Vagina (tissue), 2 donors: ENCODE measurements around the gene TSHZ3.

Source experiments
- POLR2AphosphoS5 ChIP-seq, 2 donors: sonication (generic); formaldehyde crosslinking; IDR thresholded peaks; one replicate each; pipeline ENCODE4 v1.9.0; 2017; ENCODE audit warnings: antibody characterized with exemption in 2 of 2, mild to moderate bottlenecking in 2 of 2, low read depth in 1 of 2; ENCODE audit not compliant: insufficient read depth in 1 of 2
- TF ChIP-seq, protein P1 (sequence below), 3 experiments: fragments of 450-650 bp in 2 of 3; fragments of 200-600 bp in 1 of 3; sonication (generic) in 1 of 3; IDR thresholded peaks; one replicate each; pipeline ENCODE4 v1.5.1; 2017 to 2019; ENCODE audit warnings: antibody characterized with exemption in 3 of 3, mild to moderate bottlenecking in 2 of 3, moderate library complexity in 2 of 3

GRCh38 chr19:31257025-31257424 lies 92.2 kb downstream of the TSHZ3 start:
- TF ChIP-seq, protein P1, sequence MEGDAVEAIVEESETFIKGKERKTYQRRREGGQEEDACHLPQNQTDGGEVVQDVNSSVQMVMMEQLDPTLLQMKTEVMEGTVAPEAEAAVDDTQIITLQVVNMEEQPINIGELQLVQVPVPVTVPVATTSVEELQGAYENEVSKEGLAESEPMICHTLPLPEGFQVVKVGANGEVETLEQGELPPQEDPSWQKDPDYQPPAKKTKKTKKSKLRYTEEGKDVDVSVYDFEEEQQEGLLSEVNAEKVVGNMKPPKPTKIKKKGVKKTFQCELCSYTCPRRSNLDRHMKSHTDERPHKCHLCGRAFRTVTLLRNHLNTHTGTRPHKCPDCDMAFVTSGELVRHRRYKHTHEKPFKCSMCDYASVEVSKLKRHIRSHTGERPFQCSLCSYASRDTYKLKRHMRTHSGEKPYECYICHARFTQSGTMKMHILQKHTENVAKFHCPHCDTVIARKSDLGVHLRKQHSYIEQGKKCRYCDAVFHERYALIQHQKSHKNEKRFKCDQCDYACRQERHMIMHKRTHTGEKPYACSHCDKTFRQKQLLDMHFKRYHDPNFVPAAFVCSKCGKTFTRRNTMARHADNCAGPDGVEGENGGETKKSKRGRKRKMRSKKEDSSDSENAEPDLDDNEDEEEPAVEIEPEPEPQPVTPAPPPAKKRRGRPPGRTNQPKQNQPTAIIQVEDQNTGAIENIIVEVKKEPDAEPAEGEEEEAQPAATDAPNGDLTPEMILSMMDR (IDR thresholded peaks at IDR 0.05): no peak
- TF ChIP-seq POLR2AphosphoS5 (IDR thresholded peaks at IDR 0.05; ENCODE audit: insufficient read depth in 1 of 2, low read depth in 1 of 2): no peak
